ENCODE measurements around the gene TRPM2.
"Not testable (repeated sequence)": the region's sequence is repeated elsewhere in the genome, so short reads cannot be mapped to it uniquely, and the experiment has no call there.

- not testable (repeated sequence) for TF ChIP-seq POLR2A, CTCF (IDR thresholded peaks at IDR 0.05)
Measured at GRCh38 chr21:44396803-44397202, 43.4 kb downstream of the TRPM2 start.

All from esophagus squamous epithelium (tissue), 4 donors.